Measurements from ENCODE around the gene PRKAR1A.
"Not testable (repeated sequence)": the region's sequence is repeated elsewhere in the genome, so short reads cannot be mapped to it uniquely, and the experiment has no call there.

PRKAR1A gene

GRCh38 chr17:68512247-68512959 is at the start of gene PRKAR1A:
Gene PRKAR1A, plus strand, starts transcription at chr17:68512430. Its CDS starts 2,970 bp downstream, at chr17:68515400.
- DNase-seq = peak; percentile 51

GRCh38 chr17:68463211-68464019 is 48.8 kb upstream of the PRKAR1A start:
- no peak for DNase-seq

DNA sequence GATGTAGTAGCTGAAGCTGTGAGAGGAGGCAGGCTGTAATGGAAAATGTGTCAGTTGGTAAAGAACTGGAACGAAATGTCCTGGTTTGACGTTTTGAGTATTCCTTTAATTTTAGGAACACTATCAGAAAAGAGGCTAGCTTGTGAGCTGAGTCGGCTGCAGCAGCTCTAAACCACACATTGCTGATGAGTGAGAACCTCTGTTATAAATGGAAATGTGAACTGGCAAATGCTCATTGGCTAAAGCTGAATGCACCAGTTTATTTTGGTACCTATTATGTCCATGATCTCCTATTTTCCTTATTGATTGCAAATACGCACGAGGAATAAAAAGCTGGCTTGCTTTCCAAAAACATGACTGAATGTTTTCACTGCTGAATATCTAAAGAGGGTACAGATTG is 43.9 kb upstream of the PRKAR1A start:
- no peak for DNase-seq

- DNase-seq = no peak
Measured at GRCh38 chr17:68468788-68469187, 43.4 kb upstream of the PRKAR1A start.

- DNase-seq = no peak
Measured at GRCh38 chr17:68470961-68471360, 41.3 kb upstream of the PRKAR1A start.

GRCh38 chr17:68480885-68481284 is 31.3 kb upstream of the PRKAR1A start:
- DNase-seq = no peak

GRCh38 chr17:68482576-68483041 is 29.6 kb upstream of the PRKAR1A start:
- no peak for DNase-seq

GRCh38 chr17:68484458-68484857 is 27.8 kb upstream of the PRKAR1A start:
- no peak for DNase-seq

GRCh38 chr17:68489919-68490318 is 22.3 kb upstream of the PRKAR1A start:
- no peak for DNase-seq

GRCh38 chr17:68491381-68492231 is 20.6 kb upstream of the PRKAR1A start:
- peak; percentile 79 for DNase-seq

- DNase-seq = not testable (repeated sequence)
Measured at GRCh38 chr17:68492394-68493054, 19.7 kb upstream of the PRKAR1A start.

- no peak for DNase-seq
Measured at GRCh38 chr17:68495081-68495480, 17.1 kb upstream of the PRKAR1A start.

GRCh38 chr17:68497885-68498319 is 14.3 kb upstream of the PRKAR1A start:
- DNase-seq = peak; percentile 75

- DNase-seq = no peak
Measured at GRCh38 chr17:68498479-68499326, 13.5 kb upstream of the PRKAR1A start.

- no peak for DNase-seq
Measured at GRCh38 chr17:68499587-68499986, 12.6 kb upstream of the PRKAR1A start.

GRCh38 chr17:68501074-68501473 is 11.2 kb upstream of the PRKAR1A start:
- no peak for DNase-seq

DNA sequence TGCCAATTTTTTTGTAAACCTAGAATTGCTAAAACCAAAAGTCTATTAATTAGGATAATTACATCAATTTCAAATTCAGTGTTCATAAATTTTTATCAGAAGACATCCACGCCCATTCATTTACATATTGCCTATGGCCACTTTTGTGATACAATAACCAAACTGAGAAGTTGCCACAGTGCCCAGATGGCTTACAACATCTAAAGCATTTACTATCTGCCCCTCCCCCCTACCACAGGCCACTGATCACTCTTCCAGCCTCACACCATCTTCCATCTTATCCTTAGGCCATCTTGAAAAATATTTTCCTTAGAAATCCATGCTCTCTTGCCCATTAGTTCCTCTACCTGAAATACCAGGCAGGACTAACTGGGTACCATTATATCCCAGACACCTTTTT is 6.3 kb upstream of the PRKAR1A start:
- no peak for DNase-seq

- DNase-seq = no peak
Measured at GRCh38 chr17:68507576-68507975, 4.7 kb upstream of the PRKAR1A start.

DNA sequence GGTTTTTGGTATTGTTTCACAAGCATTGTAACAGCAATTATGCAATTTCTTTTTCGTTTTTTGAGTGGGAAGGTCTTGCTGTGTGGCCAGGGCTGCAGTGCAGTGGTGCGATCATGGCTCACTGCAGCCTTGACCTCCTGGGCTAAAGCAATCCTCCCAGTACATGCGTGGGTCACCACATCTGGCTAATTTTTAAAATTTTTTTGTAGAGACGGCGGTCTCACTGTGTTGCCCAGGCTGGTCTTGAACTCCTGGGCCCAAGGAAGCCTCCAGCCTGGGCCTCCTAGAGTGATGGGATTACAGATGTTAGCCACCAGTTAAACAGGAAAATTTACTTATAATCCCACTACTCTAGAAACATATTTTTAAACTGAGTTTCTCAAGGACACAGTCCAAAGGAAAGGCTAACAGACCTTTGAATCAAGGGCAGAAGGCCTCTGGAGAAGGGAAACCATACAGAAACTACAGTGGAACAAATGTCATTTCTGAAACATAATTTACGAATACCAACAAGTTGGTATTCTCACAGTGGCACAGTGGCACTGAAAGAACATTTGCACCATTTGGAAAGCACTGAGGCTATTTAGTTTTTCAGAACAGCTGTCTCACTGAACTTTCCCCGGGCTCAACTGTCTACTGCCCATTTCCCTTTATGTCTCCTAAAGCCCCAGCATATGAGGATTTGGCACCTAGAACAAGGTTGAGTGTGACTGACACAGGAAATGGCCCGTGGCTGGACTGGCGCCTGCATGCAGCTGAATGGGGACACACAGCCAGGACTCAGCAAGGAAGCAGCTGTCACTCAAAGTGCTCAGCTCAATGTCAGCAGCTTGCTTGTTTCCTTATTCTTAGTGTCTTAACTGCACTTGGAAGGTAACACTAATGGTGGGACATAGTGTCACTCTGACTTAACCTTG is 2.8 kb upstream of the PRKAR1A start:
- no peak for DNase-seq

DNA sequence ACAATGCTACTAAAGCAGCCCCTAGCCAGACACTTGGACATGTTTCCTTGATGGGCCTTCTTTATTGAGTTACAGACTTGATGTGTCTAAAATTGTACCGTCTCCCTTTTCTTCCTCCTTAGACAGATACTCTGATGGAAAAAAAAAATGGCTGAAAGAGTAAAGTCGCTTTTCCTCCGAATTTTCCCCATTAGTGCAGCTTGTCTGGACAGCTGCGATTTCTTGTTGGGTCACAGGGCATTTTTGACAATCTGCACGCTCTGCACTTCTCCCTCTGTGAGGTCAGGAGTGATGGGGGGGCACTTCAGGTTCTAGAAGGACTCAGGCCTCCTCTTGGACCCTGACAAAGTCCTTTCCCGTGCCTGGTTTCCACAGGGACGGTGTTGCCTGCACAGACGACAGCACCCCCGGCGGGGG is 968 bp upstream of the PRKAR1A start:
- DNase-seq = no peak
